GM08714 (cell line): ENCODE results near the gene LTBP1.

Source experiments
- H3K4me3 ChIP-seq: fragments of 200-500 bp; sonication (Bioruptor generic); 2 replicates; pipeline ENCODE4 v1.5.1; 2014; ENCODE audit warnings: mild to moderate bottlenecking, low read length, inconsistent platforms
- ZNF274 ChIP-seq: IDR thresholded peaks from 2 replicates; pipeline ENCODE4 v1.6.1; 2012; ENCODE audit warnings: mild to moderate bottlenecking, low read depth, low read length

The LTBP1 gene

GRCh38 chr2:33256162-33256755 is 309.5 kb downstream of the LTBP1 start:
- H3K4me3 ChIP-seq: no peak overlapping the region
- TF ChIP-seq ZNF274: no peak

GRCh38 chr2:33258387-33258786 is 311.6 kb downstream of the LTBP1 start:
- no peak overlapping the region for H3K4me3 ChIP-seq
- no peak for TF ChIP-seq ZNF274

GRCh38 chr2:33262097-33262496 is 315.3 kb downstream of the LTBP1 start:
- H3K4me3 ChIP-seq: no peak overlapping the region
- no peak for TF ChIP-seq ZNF274

- TF ChIP-seq ZNF274: no peak
- no peak overlapping the region for H3K4me3 ChIP-seq
Measured at GRCh38 chr2:33264766-33265165, 318.0 kb downstream of the LTBP1 start.

GRCh38 chr2:33265584-33266338 is 319.0 kb downstream of the LTBP1 start:
- H3K4me3 ChIP-seq: no peak overlapping the region
- no peak for TF ChIP-seq ZNF274

- TF ChIP-seq ZNF274: no peak
- H3K4me3 ChIP-seq: no peak overlapping the region
Measured at GRCh38 chr2:33266467-33266866, 319.7 kb downstream of the LTBP1 start.

- no peak for TF ChIP-seq ZNF274
- H3K4me3 ChIP-seq: no peak overlapping the region
Measured at GRCh38 chr2:33267043-33267442, 320.3 kb downstream of the LTBP1 start.

- no peak for TF ChIP-seq ZNF274
Measured at GRCh38 chr2:33267756-33268155, 321.0 kb downstream of the LTBP1 start.

GRCh38 chr2:33268246-33268831 is 321.6 kb downstream of the LTBP1 start:
- no peak for TF ChIP-seq ZNF274

More at GRCh38 chr2:33267756-33268155, 321.0 kb downstream of the LTBP1 start:
- no peak overlapping the region for H3K4me3 ChIP-seq

GRCh38 chr2:33272001-33272400 is 325.2 kb downstream of the LTBP1 start:
- TF ChIP-seq ZNF274: no peak
- no peak overlapping the region for H3K4me3 ChIP-seq

More at GRCh38 chr2:33268246-33268831, 321.6 kb downstream of the LTBP1 start:
- H3K4me3 ChIP-seq: no peak overlapping the region

GRCh38 chr2:33273479-33273878 is 326.7 kb downstream of the LTBP1 start:
- no peak for TF ChIP-seq ZNF274
- H3K4me3 ChIP-seq: no peak overlapping the region

- H3K4me3 ChIP-seq: no peak overlapping the region
- TF ChIP-seq ZNF274: no peak
Measured at GRCh38 chr2:33274524-33274923, 327.8 kb downstream of the LTBP1 start.

GRCh38 chr2:33275689-33276444 is 329.1 kb downstream of the LTBP1 start:
- no peak for TF ChIP-seq ZNF274
- no peak overlapping the region for H3K4me3 ChIP-seq

- H3K4me3 ChIP-seq: no peak overlapping the region
- TF ChIP-seq ZNF274: no peak
Measured at GRCh38 chr2:33277002-33277426, 330.3 kb downstream of the LTBP1 start.
